IgD-negative memory B cell (primary cell): ENCODE measurements around the gene SAP25. TPM values are rescaled to one million over a fixed set of nuclear protein-coding genes. Genes with fewer than 3 reads are reported as not detected.

Experiments used
- H3K27ac Mint-ChIP-seq, 3 donors: one replicate each; pipeline ENCODE4 v1.8.0; 2020 to 2022; ENCODE audit warnings: mild to moderate bottlenecking in 3 of 3, mixed read lengths in 3 of 3, moderate library complexity in 1 of 3
- H3K27me3 Mint-ChIP-seq: one replicate; pipeline ENCODE4 v1.8.0; 2021; ENCODE audit warnings: mixed read lengths
- H3K36me3 Mint-ChIP-seq: one replicate; pipeline ENCODE4 v1.8.0; 2020; ENCODE audit warnings: mild to moderate bottlenecking, mixed read lengths
- H3K4me1 Mint-ChIP-seq, 3 donors: one replicate each; pipeline ENCODE4 v1.8.0; 2020 to 2022; ENCODE audit warnings: mixed read lengths in 3 of 3, mild to moderate bottlenecking in 1 of 3
- H3K4me3 Mint-ChIP-seq, 4 donors: one replicate each; pipeline ENCODE4 v1.8.0; 2020 to 2022; ENCODE audit warnings: mild to moderate bottlenecking in 4 of 4, mixed read lengths in 4 of 4, moderate library complexity in 3 of 4
- H3K9me3 Mint-ChIP-seq, 3 donors: one replicate each; pipeline ENCODE4 v1.8.0; 2020 to 2021; ENCODE audit warnings: mixed read lengths in 3 of 3, mild to moderate bottlenecking in 1 of 3
- polyA plus RNA-seq: library from polyadenylated mRNA; unstranded; fragments of 300-500 nt; fragmentation: Illumina TruSeq; gene quantifications from one replicate; pipeline ENCODE4 v1.2.3, GENCODE V29; 2021

The SAP25 gene
- polyA plus RNA-seq, 1 donor from 2014 or later = 0.73 TPM

GRCh38 chr7:100604028-100604975 is 30.6 kb upstream of the SAP25 start:
- Mint-ChIP-seq H3K4me3 (peak overlapping the region; percentile 82 to 95 (median 93)), H3K27ac (peak overlapping the region in 1 of 3 donors; percentile 68), H3K36me3 (no peaks in the 10 kb centered on the region), H3K27me3 (no peaks in the 10 kb centered on the region), H3K9me3 (no peaks in the 10 kb centered on the region), H3K4me1 (peaks cover 0 to 12% (median 6%) of the 10 kb centered on the region in 3 donors)

GRCh38 chr7:100603726-100604027 is 30.0 kb upstream of the SAP25 start:
- Mint-ChIP-seq H3K36me3 (no peaks in the 10 kb centered on the region), H3K4me3 (peak overlapping the region; percentile 57 to 93 (median 78)), H3K27ac (peak overlapping the region in 1 of 3 donors; percentile 7), H3K9me3 (no peaks in the 10 kb centered on the region), H3K27me3 (no peaks in the 10 kb centered on the region), H3K4me1 (peaks cover 0 to 12% (median 6%) of the 10 kb centered on the region in 3 donors)

GRCh38 chr7:100602889-100603725 is 29.4 kb upstream of the SAP25 start:
- no peaks in the 10 kb centered on the region for H3K9me3 Mint-ChIP-seq
- no peaks in the 10 kb centered on the region for H3K27me3 Mint-ChIP-seq
- peaks cover 0 to 12% (median 6%) of the 10 kb centered on the region in 3 donors for H3K4me1 Mint-ChIP-seq
- peaks cover 3% of the 10 kb centered on the region for H3K36me3 Mint-ChIP-seq
- H3K27ac Mint-ChIP-seq = peak overlapping the region in 1 of 3 donors; percentile 7
- peak overlapping the region in 3 of 4 donors; percentile 57 to 93 (median 82) for H3K4me3 Mint-ChIP-seq

GRCh38 chr7:100600730-100601038 is 27.0 kb upstream of the SAP25 start:
- no peak overlapping the region for H3K27ac Mint-ChIP-seq
- no peaks in the 10 kb centered on the region for H3K27me3 Mint-ChIP-seq
- peaks cover 4% of the 10 kb centered on the region for H3K36me3 Mint-ChIP-seq
- H3K4me3 Mint-ChIP-seq = no peak overlapping the region
- peaks cover 0 to 6% (median 6%) of the 10 kb centered on the region in 3 donors for H3K4me1 Mint-ChIP-seq
- no peaks in the 10 kb centered on the region for H3K9me3 Mint-ChIP-seq

- Mint-ChIP-seq H3K4me3 (no peak overlapping the region), H3K27ac (no peak overlapping the region), H3K4me1 (peaks cover 0 to 4% (median 3%) of the 10 kb centered on the region in 3 donors), H3K36me3 (peaks cover 4% of the 10 kb centered on the region), H3K27me3 (no peaks in the 10 kb centered on the region), H3K9me3 (no peaks in the 10 kb centered on the region)
These were observed 26.4 kb upstream of the SAP25 start for GRCh38 chr7:100599911-100600729.

- H3K9me3 Mint-ChIP-seq = no peaks in the 10 kb centered on the region
- no peak overlapping the region for H3K27ac Mint-ChIP-seq
- no peak overlapping the region for H3K4me3 Mint-ChIP-seq
- H3K4me1 Mint-ChIP-seq = peaks cover 0 to 1% (median 0%) of the 10 kb centered on the region in 3 donors
- H3K36me3 Mint-ChIP-seq = peaks cover 4% of the 10 kb centered on the region
- no peaks in the 10 kb centered on the region for H3K27me3 Mint-ChIP-seq
These were observed 24.7 kb upstream of the SAP25 start for GRCh38 chr7:100598425-100598824.

- peaks cover 7% of the 10 kb centered on the region for H3K27me3 Mint-ChIP-seq
- peaks cover 4% of the 10 kb centered on the region for H3K36me3 Mint-ChIP-seq
- H3K27ac Mint-ChIP-seq = no peak overlapping the region
- H3K4me1 Mint-ChIP-seq = no peaks in the 10 kb centered on the region
- no peaks in the 10 kb centered on the region for H3K9me3 Mint-ChIP-seq
- H3K4me3 Mint-ChIP-seq = no peak overlapping the region
These were observed 21.5 kb upstream of the SAP25 start for GRCh38 chr7:100595188-100595587.

- Mint-ChIP-seq H3K27me3 (peaks cover 7% of the 10 kb centered on the region), H3K36me3 (no peaks in the 10 kb centered on the region), H3K9me3 (no peaks in the 10 kb centered on the region), H3K4me3 (peak overlapping the region in 1 of 4 donors; percentile 35), H3K27ac (no peak overlapping the region), H3K4me1 (peaks cover 2 to 7% (median 3%) of the 10 kb centered on the region in 3 donors)
These were observed 17.9 kb upstream of the SAP25 start for GRCh38 chr7:100591596-100591995.

- no peak overlapping the region for H3K4me3 Mint-ChIP-seq
- peaks cover 7% of the 10 kb centered on the region for H3K27me3 Mint-ChIP-seq
- H3K36me3 Mint-ChIP-seq = no peaks in the 10 kb centered on the region
These were observed 16.5 kb upstream of the SAP25 start for GRCh38 chr7:100590077-100590737.

GRCh38 chr7:100589341-100589947 is 15.7 kb upstream of the SAP25 start:
- Mint-ChIP-seq H3K4me1 (peaks cover 6 to 10% (median 7%) of the 10 kb centered on the region in 3 donors), H3K9me3 (no peaks in the 10 kb centered on the region), H3K27me3 (peaks cover 7% of the 10 kb centered on the region), H3K36me3 (no peaks in the 10 kb centered on the region), H3K27ac (peak overlapping the region in 1 of 3 donors; percentile 35), H3K4me3 (no peak overlapping the region)

More at GRCh38 chr7:100590077-100590737, 16.5 kb upstream of the SAP25 start:
- Mint-ChIP-seq H3K9me3 (no peaks in the 10 kb centered on the region), H3K4me1 (peaks cover 6 to 10% (median 6%) of the 10 kb centered on the region in 3 donors), H3K27ac (peak overlapping the region in 1 of 3 donors; percentile 35)

GRCh38 chr7:100588438-100588837 is 14.7 kb upstream of the SAP25 start:
- Mint-ChIP-seq H3K36me3 (no peaks in the 10 kb centered on the region), H3K27me3 (peaks cover 7% of the 10 kb centered on the region), H3K4me3 (peak overlapping the region; percentile 46 to 84 (median 62)), H3K27ac (peak overlapping the region in 1 of 3 donors; percentile 67), H3K4me1 (peaks cover 13% of the 10 kb centered on the region in 3 donors), H3K9me3 (no peaks in the 10 kb centered on the region)

GRCh38 chr7:100586266-100587025 is 12.7 kb upstream of the SAP25 start, which contains the start of gene FBXO24:
FBXO24 (plus strand) TSS chr7:100586328; CDS start chr7:100586626, 298 bp downstream.
- peaks cover 4% of the 10 kb centered on the region for H3K27me3 Mint-ChIP-seq
- peak within 1 kb of the TSS; percentile 89 to 98 (median 98) for H3K27ac Mint-ChIP-seq

More at GRCh38 chr7:100586266-100587025, 12.7 kb upstream of the SAP25 start, which contains the start of gene FBXO24:
- no peaks in the 10 kb centered on the region for H3K9me3 Mint-ChIP-seq
- H3K4me3 Mint-ChIP-seq = peak within 1 kb of the TSS; percentile 86 to 98 (median 96)
- no peaks in the 10 kb centered on the region for H3K36me3 Mint-ChIP-seq
- peaks cover 16 to 20% (median 20%) of the 10 kb centered on the region in 3 donors for H3K4me1 Mint-ChIP-seq
